HepG2 (cell line): Measurements from ENCODE around the gene CCDC69. TPM values are rescaled to one million over a fixed set of nuclear protein-coding genes. Genes with fewer than 3 reads are reported as not detected.

Experiments used
- ATAC-seq: fragments of 200-7000 bp; cut with Tn5 transposase; 3 replicates; pipeline ENCODE4 v1.9.1; 2020; ENCODE audit warnings: mild to moderate bottlenecking, moderate library complexity
- BruUV-seq: library from RNA; stranded (reverse); fragments of 400-500 nt; replicated peaks from 2 replicates; lab custom pipeline; 2021; lab: Mats Ljungman, UMichigan
- CTCF ChIA-PET: fragments of 300-600 bp; formaldehyde crosslinking; extraction: SDS; loops from one replicate; lab custom pipeline; 2021; ENCODE audit warnings: low total read pairs, inconsistent platforms, low intra/inter-chr PET ratio; lab: Yijun Ruan, JAX
- POLR2A ChIA-PET: fragments of 350-600 bp; sonication (Branson Sonifier 250); formaldehyde crosslinking; loops from one replicate; lab custom pipeline; 2020; ENCODE audit warnings: antibody characterized with exemption, inconsistent platforms; lab: Yijun Ruan, JAX
- DNase-seq: peaks from one replicate; pipeline ENCODE4 v3.0.0-alpha.2; 2015; ENCODE audit warnings: low spot score
- FAIRE-seq: peaks from 3 replicates; lab custom pipeline; 2011; peaks lifted over from hg19 to GRCh38; lab: Jason Lieb, UNC
- H2AFZ ChIP-seq: one replicate; pipeline ENCODE4 v1.6.1; 2011; ENCODE audit warnings: low read length, inconsistent platforms
- H3K27ac ChIP-seq: fragments of 300-600 bp; 3 replicates; pipeline ENCODE4 v1.8.0; 2011; ENCODE audit warnings: mixed run types, mild to moderate bottlenecking, mixed read lengths, low read length, inconsistent platforms; ENCODE audit not compliant: insufficient read depth; ENCODE audit errors: extremely low read length
- H3K27me3 ChIP-seq, 2 experiments: fragments of 200-600 bp in 1 of 2; 2 replicates in 1 of 2; 3 replicates in 1 of 2; pipeline versions ENCODE4 v1.6.0 to v1.8.0; 2011; ENCODE audit warnings: low read length in 2 of 2, mild to moderate bottlenecking in 2 of 2, moderate library complexity in 2 of 2, inconsistent platforms in 1 of 2; ENCODE audit not compliant: insufficient read depth in 2 of 2, control insufficient read depth in 1 of 2
- H3K36me3 ChIP-seq, 2 experiments: fragments of 200-600 bp in 1 of 2; replicated peaks in 1 of 2; 2 replicates in 1 of 2; 3 replicates in 1 of 2; pipeline versions ENCODE4 v1.5.1 to v1.8.0; 2011; ENCODE audit warnings: low read length in 2 of 2, inconsistent platforms in 1 of 2; ENCODE audit not compliant: insufficient read depth in 2 of 2, control insufficient read depth in 1 of 2
- H3K4me1 ChIP-seq: 2 replicates; pipeline ENCODE4 v1.5.1; 2012; ENCODE audit warnings: low read length, inconsistent platforms; ENCODE audit not compliant: insufficient read depth
- H3K4me2 ChIP-seq: 2 replicates; pipeline ENCODE4 v1.6.0; 2011; ENCODE audit warnings: low read depth, low read length, inconsistent platforms
- H3K4me3 ChIP-seq, 3 experiments: fragments of 200-600 bp in 1 of 3; sonication (generic), shearing (Covaris generic) in 1 of 3; replicated peaks in 1 of 3; 2 replicates each; pipeline ENCODE4 v1.5.1; 2011 to 2016; ENCODE audit warnings: low read length in 3 of 3, inconsistent platforms in 2 of 3, low read depth in 2 of 3, mild to moderate bottlenecking in 2 of 3, control low read depth in 1 of 3, mixed read lengths in 1 of 3; ENCODE audit not compliant: insufficient read depth in 1 of 3
- H3K79me2 ChIP-seq: one replicate; pipeline ENCODE4 v1.6.1; 2011; ENCODE audit warnings: low read length, inconsistent platforms; ENCODE audit not compliant: insufficient read depth
- H3K9ac ChIP-seq: 2 replicates; pipeline ENCODE4 v1.6.0; 2011; ENCODE audit warnings: mild to moderate bottlenecking, low read depth, low read length, inconsistent platforms; ENCODE audit not compliant: insufficient read depth
- H3K9me3 ChIP-seq: 2 replicates; pipeline ENCODE4 v1.5.1; 2012; ENCODE audit warnings: mild to moderate bottlenecking, low read length
- H4K20me1 ChIP-seq: 2 replicates; pipeline ENCODE4 v1.6.0; 2011; ENCODE audit warnings: inconsistent platforms, mild to moderate bottlenecking, low read length, moderate library complexity; ENCODE audit not compliant: insufficient read depth
- AGO1 ChIP-seq: fragments of 200-400 bp; formaldehyde crosslinking; IDR thresholded peaks from 2 replicates; pipeline ENCODE4 v1.6.1; 2017; ENCODE audit warnings: mild to moderate bottlenecking, low read depth, low read length, moderate library complexity; ENCODE audit not compliant: poor library complexity, severe bottlenecking
- AGO2 ChIP-seq: fragments of 200-400 bp; formaldehyde crosslinking; optimal IDR thresholded peaks from 2 replicates; pipeline ENCODE3; 2017; ENCODE audit warnings: mild to moderate bottlenecking, low read depth, low read length, moderate library complexity
- HNF4G ChIP-seq, 2 experiments: sonication (generic) in 1 of 2; formaldehyde crosslinking in 1 of 2; IDR thresholded peaks; 2 replicates each; pipeline versions ENCODE4 v1.4.0 to v1.6.1; 2011 to 2020; ENCODE audit warnings: borderline replicate concordance in 2 of 2, low read depth in 2 of 2, mild to moderate bottlenecking in 2 of 2, low read length in 1 of 2, missing genetic modification reagents in 1 of 2, moderate library complexity in 1 of 2
- KAT7 ChIP-seq: IDR thresholded peaks from 2 replicates; pipeline ENCODE4 v1.6.1; 2018; ENCODE audit warnings: borderline replicate concordance, missing compliant biosample characterization
- RCOR2 ChIP-seq: IDR thresholded peaks from 2 replicates; pipeline ENCODE4 v1.6.1; 2016; ENCODE audit warnings: missing biosample characterization, missing genetic modification reagents
- ZBTB7B ChIP-seq: sonication (generic); formaldehyde crosslinking; IDR thresholded peaks from 2 replicates; pipeline ENCODE4 v1.4.0; 2020; ENCODE audit warnings: missing genetic modification reagents
- ZFP82 ChIP-seq: sonication (generic); formaldehyde crosslinking; IDR thresholded peaks from 2 replicates; pipeline ENCODE4 v1.5.1; 2020; ENCODE audit warnings: mild to moderate bottlenecking, missing genetic modification reagents, borderline replicate concordance
- ZNF138 ChIP-seq: sonication (generic); formaldehyde crosslinking; IDR thresholded peaks from 2 replicates; pipeline ENCODE4 v1.5.0; 2020; ENCODE audit warnings: mild to moderate bottlenecking, low read depth, missing genetic modification reagents
- ZNF768 ChIP-seq: sonication (generic); formaldehyde crosslinking; IDR thresholded peaks from 2 replicates; pipeline ENCODE4 v1.4.0; 2020; ENCODE audit warnings: missing genetic modification reagents
- WGBS: methylation state at CpG from one replicate; pipeline ENCODE4 v1.1.6; 2017; ENCODE audit warnings: low lambda C conversion rate; 5-methylcytosine and 5-hydroxymethylcytosine counted together
- in situ Hi-C: cut with HindIII; loops from 2 replicates; pipeline ENCODE4 v1.10.0; 2017; ENCODE audit warnings: low pct_unique_long_range_greater_than_20kb; ENCODE audit not compliant: extremely low pct_ligation_motif_present
- intact Hi-C: fragments of 100-400 bp; cut with micrococcal nuclease; formaldehyde crosslinking; loops from one replicate; pipeline ENCODE4 v1.10.0; 2022; ENCODE audit not compliant: unreplicated experiment
- polyA plus RNA-seq, 8 experiments: library from polyadenylated mRNA; depleted of rRNA in 3 of 8; stranded (reverse) in 7 of 8; unstranded in 1 of 8; fragments of >200 nt; fragmentation: Illumina TruSeq in 4 of 8; extraction: Trizol in 4 of 8; gene quantifications; 2 replicates each; pipeline versions ENCODE4 v1.2.1 to v1.2.3, GENCODE V29; 2011 to 2016; ENCODE audit warnings: low read depth in 4 of 8, missing spikeins in 1 of 8, mixed read lengths in 1 of 8; ENCODE audit not compliant: insufficient read depth in 1 of 8
- total RNA-seq, 5 experiments: library from RNA; depleted of rRNA; stranded (reverse); fragments of >200 nt; fragmentation: Illumina TruSeq; extraction: Trizol; gene quantifications; 2 replicates each; pipeline ENCODE4 v1.2.3, GENCODE V29; 2016; ENCODE audit warnings: low read depth in 1 of 5
- TF ChIP-seq, protein P1 (sequence below): sonication (generic); formaldehyde crosslinking; IDR thresholded peaks from 2 replicates; pipeline ENCODE4 v1.5.0; 2020; ENCODE audit warnings: mild to moderate bottlenecking, missing genetic modification reagents
- TF ChIP-seq, protein P2 (sequence below): sonication (generic); formaldehyde crosslinking; IDR thresholded peaks from 2 replicates; pipeline ENCODE4 v1.4.0; 2020; ENCODE audit warnings: missing genetic modification reagents, borderline replicate concordance
- TF ChIP-seq, protein P3 (sequence below): sonication (generic); formaldehyde crosslinking; IDR thresholded peaks from 2 replicates; pipeline ENCODE4 v1.5.1; 2020; ENCODE audit warnings: mild to moderate bottlenecking, missing genetic modification reagents

Gene CCDC69
- total and polyA plus RNA-seq, 2 of the 13 experiments (the other 11 are each of a cell fraction or from before 2014, with no cell fraction given) = 12.2 to 45.2 TPM

DNA sequence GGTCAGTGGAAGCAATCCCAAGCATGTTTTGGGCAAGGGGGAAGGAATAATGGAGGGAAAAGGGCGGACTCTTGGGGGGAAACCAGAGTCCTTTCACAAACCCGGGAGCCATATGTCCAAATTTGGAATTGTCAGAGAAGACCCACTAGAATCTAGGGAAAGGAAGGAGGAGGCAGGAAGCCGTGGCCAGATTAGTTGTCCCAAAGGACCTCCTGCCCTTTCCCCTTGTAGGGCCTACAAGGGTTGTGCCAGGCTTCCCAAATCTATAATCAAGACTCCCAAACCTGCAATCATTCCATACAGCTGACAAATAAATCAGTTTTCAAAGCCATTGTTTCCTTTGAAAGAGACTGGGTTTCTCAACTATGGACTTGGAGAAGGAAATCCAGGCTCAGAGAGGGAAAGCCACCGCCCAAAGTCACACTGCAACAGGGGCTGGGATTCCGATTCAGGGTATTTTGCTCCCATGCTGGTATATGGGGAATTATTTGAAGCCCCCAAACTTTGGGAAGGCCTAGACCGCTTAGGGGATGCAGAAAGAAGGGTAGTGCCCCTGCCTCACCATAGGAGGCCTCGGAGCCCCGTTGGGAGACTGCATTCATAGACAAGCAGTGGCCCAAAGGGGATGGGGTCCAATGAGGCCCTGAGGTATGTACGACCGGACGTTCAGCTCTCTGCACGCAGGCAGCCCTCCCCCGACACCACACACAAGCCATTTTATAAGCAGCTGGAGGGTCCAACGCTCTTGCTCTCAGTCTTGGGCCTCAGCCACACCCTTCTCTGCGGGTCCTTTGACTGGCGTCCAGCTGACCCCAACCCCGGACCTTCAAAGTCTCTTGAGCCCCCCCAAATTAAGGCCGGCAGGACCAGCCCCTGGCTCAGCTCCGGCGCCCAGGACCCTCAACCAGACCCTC, 67.1 kb downstream of the CCDC69 start:
- no peak for DNase-seq
- POLR2A ChIA-PET = interaction anchor here (1.0 to 1.9 kb wide), 4 partner anchors 67 to 136 kb away, joined by 3 to 7 read pairs (median 4); partner anchors contain the start of genes CCDC69, GM2A, GPX3 and TNIP1
- no peaks in the 10 kb centered on the region for H3K27me3 ChIP-seq
- 0 out of 2 replicates have a peak, but pooled peaks have one; percentile 64 for TF ChIP-seq ZFP82 (CRISPR knock-in tag)
- TF ChIP-seq, protein P1, sequence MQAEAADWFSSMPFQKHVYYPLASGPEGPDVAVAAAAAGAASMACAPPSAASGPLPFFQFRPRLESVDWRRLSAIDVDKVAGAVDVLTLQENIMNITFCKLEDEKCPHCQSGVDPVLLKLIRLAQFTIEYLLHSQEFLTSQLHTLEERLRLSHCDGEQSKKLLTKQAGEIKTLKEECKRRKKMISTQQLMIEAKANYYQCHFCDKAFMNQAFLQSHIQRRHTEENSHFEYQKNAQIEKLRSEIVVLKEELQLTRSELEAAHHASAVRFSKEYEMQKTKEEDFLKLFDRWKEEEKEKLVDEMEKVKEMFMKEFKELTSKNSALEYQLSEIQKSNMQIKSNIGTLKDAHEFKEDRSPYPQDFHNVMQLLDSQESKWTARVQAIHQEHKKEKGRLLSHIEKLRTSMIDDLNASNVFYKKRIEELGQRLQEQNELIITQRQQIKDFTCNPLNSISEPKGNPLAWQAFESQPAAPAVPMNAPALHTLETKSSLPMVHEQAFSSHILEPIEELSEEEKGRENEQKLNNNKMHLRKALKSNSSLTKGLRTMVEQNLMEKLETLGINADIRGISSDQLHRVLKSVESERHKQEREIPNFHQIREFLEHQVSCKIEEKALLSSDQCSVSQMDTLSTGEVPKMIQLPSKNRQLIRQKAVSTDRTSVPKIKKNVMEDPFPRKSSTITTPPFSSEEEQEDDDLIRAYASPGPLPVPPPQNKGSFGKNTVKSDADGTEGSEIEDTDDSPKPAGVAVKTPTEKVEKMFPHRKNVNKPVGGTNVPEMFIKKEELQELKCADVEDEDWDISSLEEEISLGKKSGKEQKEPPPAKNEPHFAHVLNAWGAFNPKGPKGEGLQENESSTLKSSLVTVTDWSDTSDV (CRISPR knock-in tag) = no peak
- TF ChIP-seq RCOR2 (CRISPR knock-in tag) = peak; percentile 3; the same call in 1 of the 2 replicates
- TF ChIP-seq ZNF768 (CRISPR knock-in tag) = peak; percentile 90
- peak; percentile 24 for TF ChIP-seq AGO2
- no peak for TF ChIP-seq AGO1
- TF ChIP-seq ZBTB7B (CRISPR knock-in tag) = 0 out of 2 replicates have a peak, but pooled peaks have one; percentile 14
- TF ChIP-seq, protein P2, sequence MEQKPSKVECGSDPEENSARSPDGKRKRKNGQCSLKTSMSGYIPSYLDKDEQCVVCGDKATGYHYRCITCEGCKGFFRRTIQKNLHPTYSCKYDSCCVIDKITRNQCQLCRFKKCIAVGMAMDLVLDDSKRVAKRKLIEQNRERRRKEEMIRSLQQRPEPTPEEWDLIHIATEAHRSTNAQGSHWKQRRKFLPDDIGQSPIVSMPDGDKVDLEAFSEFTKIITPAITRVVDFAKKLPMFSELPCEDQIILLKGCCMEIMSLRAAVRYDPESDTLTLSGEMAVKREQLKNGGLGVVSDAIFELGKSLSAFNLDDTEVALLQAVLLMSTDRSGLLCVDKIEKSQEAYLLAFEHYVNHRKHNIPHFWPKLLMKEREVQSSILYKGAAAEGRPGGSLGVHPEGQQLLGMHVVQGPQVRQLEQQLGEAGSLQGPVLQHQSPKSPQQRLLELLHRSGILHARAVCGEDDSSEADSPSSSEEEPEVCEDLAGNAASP (CRISPR knock-in tag) = no peak
- TF ChIP-seq, protein P3, sequence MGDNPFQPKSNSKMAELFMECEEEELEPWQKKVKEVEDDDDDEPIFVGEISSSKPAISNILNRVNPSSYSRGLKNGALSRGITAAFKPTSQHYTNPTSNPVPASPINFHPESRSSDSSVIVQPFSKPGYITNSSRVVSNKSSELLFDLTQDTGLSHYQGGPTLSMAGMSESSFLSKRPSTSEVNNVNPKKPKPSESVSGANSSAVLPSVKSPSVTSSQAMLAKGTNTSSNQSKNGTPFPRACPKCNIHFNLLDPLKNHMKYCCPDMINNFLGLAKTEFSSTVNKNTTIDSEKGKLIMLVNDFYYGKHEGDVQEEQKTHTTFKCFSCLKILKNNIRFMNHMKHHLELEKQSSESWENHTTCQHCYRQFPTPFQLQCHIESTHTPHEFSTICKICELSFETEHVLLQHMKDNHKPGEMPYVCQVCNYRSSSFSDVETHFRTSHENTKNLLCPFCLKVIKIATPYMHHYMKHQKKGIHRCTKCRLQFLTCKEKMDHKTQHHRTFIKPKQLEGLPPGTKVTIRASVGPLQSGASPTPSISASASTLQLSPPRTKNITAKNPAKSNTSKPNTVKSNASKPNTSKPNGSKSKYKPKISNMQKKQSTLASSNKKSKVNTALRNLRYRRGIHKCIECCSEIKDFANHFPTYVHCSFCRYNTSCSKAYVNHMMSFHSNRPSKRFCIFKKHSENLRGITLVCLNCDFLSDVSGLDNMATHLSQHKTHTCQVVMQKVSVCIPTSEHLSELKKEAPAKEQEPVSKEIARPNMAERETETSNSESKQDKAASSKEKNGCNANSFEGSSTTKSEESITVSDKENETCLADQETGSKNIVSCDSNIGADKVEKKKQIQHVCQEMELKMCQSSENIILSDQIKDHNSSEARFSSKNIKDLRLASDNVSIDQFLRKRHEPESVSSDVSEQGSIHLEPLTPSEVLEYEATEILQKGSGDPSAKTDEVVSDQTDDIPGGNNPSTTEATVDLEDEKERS (CRISPR knock-in tag) = 0 out of 2 replicates have a peak, but pooled peaks have one; percentile 28
- 0 out of 2 replicates have a peak, but pooled peaks have one; percentile 8 for TF ChIP-seq KAT7
- TF ChIP-seq HNF4G (IDR thresholded peaks at IDR 0.05; ENCODE audit: borderline replicate concordance, low read depth, low read length) = no peak
- peak; percentile 4; the same call in 1 of the 2 replicates for TF ChIP-seq HNF4G (CRISPR knock-in tag; IDR thresholded peaks at IDR 0.05; ENCODE audit: borderline replicate concordance, low read depth)
- TF ChIP-seq ZNF138 (CRISPR knock-in tag) = 0 out of 2 replicates have a peak, but pooled peaks have one; percentile 21

More for the DNA sequence above, 67.1 kb downstream of the CCDC69 start:
- H3K36me3 ChIP-seq = 0 out of 5 replicates have a peak, but pooled peaks cover 0 to 3% of the 10 kb centered on the region in 2 experiments
- 2% methylated on average over 6 of the region's 20 CpGs for WGBS
- intact Hi-C loops = no loop called here
- H3K4me3 ChIP-seq = peak overlapping the region; percentile 74 to 80 (median 77)
- peak; percentile 74 for ATAC-seq
- no peaks in the 10 kb centered on the region; the same call in 1 of the 2 replicates for H4K20me1 ChIP-seq
- H3K27ac ChIP-seq = peak overlapping the region; percentile 74
- H3K4me1 ChIP-seq = peaks cover 53% of the 10 kb centered on the region
- CTCF ChIA-PET = no interaction called here
- FAIRE-seq = no peak
- peak overlapping the region; percentile 67 for H3K9ac ChIP-seq
- no peaks in the 10 kb centered on the region for H3K9me3 ChIP-seq
- TSS peak; percentile 47 for BruUV-seq
- H3K4me2 ChIP-seq = peak overlapping the region; percentile 96
- H2AFZ ChIP-seq = peak overlapping the region; percentile 20
- in situ Hi-C loops = no loop called here
- H3K79me2 ChIP-seq = peaks cover 39% of the 10 kb centered on the region
